Adrenal gland (tissue), 12 donors: Measurements from ENCODE around the gene KRTAP10-12. TPM values are rescaled to one million over a fixed set of nuclear protein-coding genes. Genes with fewer than 3 reads are reported as not detected.

Experiments used
- DNase-seq, 7 donors: peaks; one replicate each; pipeline ENCODE4 v3.0.0-alpha.2; 2019 to 2020
- H3K27ac ChIP-seq, 5 donors: fragments of 200-600 bp; sonication (generic) in 4 of 5; 1 replicate in 3 of 5; 2 replicates in 2 of 5; pipeline versions ENCODE4 v1.5.1 to v1.8.0; 2016 to 2020; ENCODE audit warnings: mild to moderate bottlenecking in 1 of 5
- H3K27me3 ChIP-seq: fragments of 200-600 bp; 2 replicates; pipeline ENCODE4 v1.8.0; 2021
- H3K36me3 ChIP-seq, 2 donors: fragments of 200-600 bp; replicated peaks in 1 of 2; 1 replicate in 1 of 2; 2 replicates in 1 of 2; pipeline versions ENCODE4 v1.5.1 to v1.8.0; 2018 to 2022
- H3K4me1 ChIP-seq, 2 donors: fragments of 200-600 bp; replicated peaks in 1 of 2; 1 replicate in 1 of 2; 2 replicates in 1 of 2; pipeline versions ENCODE4 v1.5.1 to v1.8.0; 2018 to 2021
- H3K4me3 ChIP-seq, 4 donors: fragments of 200-600 bp; sonication (generic) in 3 of 4; one replicate each; pipeline ENCODE4 v1.5.1; 2016 to 2018
- H3K9me3 ChIP-seq, 3 donors: fragments of 200-600 bp; sonication (generic) in 1 of 3; replicated peaks in 1 of 3; 1 replicate in 2 of 3; 2 replicates in 1 of 3; pipeline versions ENCODE4 v1.5.1 to v1.8.0; 2016 to 2021
- POLR2A ChIP-seq, 2 donors: fragments of 450-650 bp; IDR thresholded peaks; one replicate each; pipeline ENCODE4 v1.6.1; 2017; ENCODE audit warnings: antibody characterized with exemption in 2 of 2, mild to moderate bottlenecking in 2 of 2, moderate library complexity in 1 of 2
- WGBS, 4 donors: extraction: QIAGEN DNeasy Blood & Tissue Kit in 2 of 4; methylation state at CpG; one replicate each; pipeline versions ENCODE4 v1.1.5 to v1.1.7; 2013 to 2017; 5-methylcytosine and 5-hydroxymethylcytosine counted together
- intact Hi-C, 2 donors: fragments of 100-400 bp; cut with DNase I; formaldehyde crosslinking; loops; one replicate each; pipeline versions ENCODE4 v1.14.1 to v1.15.0; 2022 to 2023
- polyA plus RNA-seq, 3 donors: library from polyadenylated mRNA; stranded (reverse); fragments of 200-250 nt in 2 of 3; fragments of 350-450 nt in 1 of 3; fragmentation: Illumina TruSeq in 1 of 3; extraction: RNeasy Lipid Tissue Mini Kit (QIAGEN cat#74804) in 1 of 3; gene quantifications; one replicate each; pipeline ENCODE4 v1.2.3, GENCODE V29; 2013 to 2014
- total RNA-seq, 9 donors: library from RNA; depleted of rRNA in 4 of 9; stranded (reverse); fragments of >200 nt in 4 of 9; fragments of 120-200 nt in 1 of 9; fragmentation: NEBNext Ultra II Directional in 1 of 9; extraction: Animal tissue kit (Norgen Biotek cat#: 25700) in 1 of 9; gene quantifications; one replicate each; pipeline versions ENCODE4 v1.1.0 to v1.2.4, GENCODE V29; 2013 to 2023
- TF ChIP-seq, protein P1 (sequence below), 6 experiments: fragments of 450-650 bp in 4 of 6; fragments of 200-600 bp in 2 of 6; sonication (generic) in 1 of 6; IDR thresholded peaks; 1 replicate in 5 of 6; 2 replicates in 1 of 6; pipeline versions ENCODE4 v1.5.1 to v1.8.0; 2016 to 2021; ENCODE audit warnings: antibody characterized with exemption in 6 of 6, mild to moderate bottlenecking in 2 of 6, moderate library complexity in 1 of 6
- donor health status: healthy with polysubstance abuse.
- donor health status: Bipolar disorder and iron deficiency.
- donor health status: DM: yes; HTN: yes; CAD: no.
- donor health status: DM: no; HTN: no; CAD: no.
- donor health status: DM: no; HTN: no; CAD: no.
- donor health status: DM: yes; HTN: yes; CAD: no.

The KRTAP10-12 gene
- total and polyA plus RNA-seq, 12 donors, result not detected

DNA sequence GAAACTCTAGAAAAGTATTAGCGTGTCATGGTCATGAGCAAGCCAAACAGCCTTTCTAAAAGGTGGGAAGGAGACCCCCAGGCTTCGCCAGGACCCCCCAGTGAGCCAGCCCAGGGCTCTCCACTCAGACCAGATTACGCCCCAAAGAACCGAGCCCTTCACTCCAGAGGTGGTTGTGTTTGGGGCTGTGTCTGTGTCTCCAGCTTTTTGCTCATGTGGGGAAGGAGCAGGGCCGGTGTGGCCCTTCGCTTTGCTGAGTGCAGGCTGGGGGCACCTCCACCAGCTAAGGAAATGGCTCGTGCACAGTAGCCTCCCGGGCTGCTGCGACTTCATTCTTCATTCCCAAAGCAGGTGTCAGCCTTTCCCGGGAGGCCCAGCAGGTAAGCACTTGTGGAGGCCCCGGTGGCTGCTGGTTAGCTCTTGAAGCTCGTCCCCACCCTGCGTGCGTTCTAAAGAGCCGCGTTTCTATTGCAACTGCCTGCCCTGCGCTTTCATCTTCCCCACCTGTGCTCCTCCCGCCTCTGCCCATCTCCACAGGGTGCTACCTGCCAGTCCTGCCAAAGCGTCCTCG, 13.9 kb downstream of the KRTAP10-12 start:
- WGBS, 4 donors, result 18 to 37% (median 25%) methylated on average over 12 to 20 of the region's 20 CpGs
- Histone ChIP-seq H3K4me1 (no peaks in the 10 kb centered on the region), H3K27me3 (peaks cover 78% of the 10 kb centered on the region), H3K27ac (no peak overlapping the region), H3K4me3 (no peak overlapping the region), H3K9me3 (no peaks in the 10 kb centered on the region), H3K36me3 (no peaks in the 10 kb centered on the region)
- intact Hi-C loops, result no loop called here
- peak in 2 of 7 donors; percentile 5 to 7 for DNase-seq
- no peak for TF ChIP-seq POLR2A (IDR thresholded peaks at IDR 0.05)
- TF ChIP-seq, protein P1, sequence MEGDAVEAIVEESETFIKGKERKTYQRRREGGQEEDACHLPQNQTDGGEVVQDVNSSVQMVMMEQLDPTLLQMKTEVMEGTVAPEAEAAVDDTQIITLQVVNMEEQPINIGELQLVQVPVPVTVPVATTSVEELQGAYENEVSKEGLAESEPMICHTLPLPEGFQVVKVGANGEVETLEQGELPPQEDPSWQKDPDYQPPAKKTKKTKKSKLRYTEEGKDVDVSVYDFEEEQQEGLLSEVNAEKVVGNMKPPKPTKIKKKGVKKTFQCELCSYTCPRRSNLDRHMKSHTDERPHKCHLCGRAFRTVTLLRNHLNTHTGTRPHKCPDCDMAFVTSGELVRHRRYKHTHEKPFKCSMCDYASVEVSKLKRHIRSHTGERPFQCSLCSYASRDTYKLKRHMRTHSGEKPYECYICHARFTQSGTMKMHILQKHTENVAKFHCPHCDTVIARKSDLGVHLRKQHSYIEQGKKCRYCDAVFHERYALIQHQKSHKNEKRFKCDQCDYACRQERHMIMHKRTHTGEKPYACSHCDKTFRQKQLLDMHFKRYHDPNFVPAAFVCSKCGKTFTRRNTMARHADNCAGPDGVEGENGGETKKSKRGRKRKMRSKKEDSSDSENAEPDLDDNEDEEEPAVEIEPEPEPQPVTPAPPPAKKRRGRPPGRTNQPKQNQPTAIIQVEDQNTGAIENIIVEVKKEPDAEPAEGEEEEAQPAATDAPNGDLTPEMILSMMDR (IDR thresholded peaks at IDR 0.05), result no peak

DNA sequence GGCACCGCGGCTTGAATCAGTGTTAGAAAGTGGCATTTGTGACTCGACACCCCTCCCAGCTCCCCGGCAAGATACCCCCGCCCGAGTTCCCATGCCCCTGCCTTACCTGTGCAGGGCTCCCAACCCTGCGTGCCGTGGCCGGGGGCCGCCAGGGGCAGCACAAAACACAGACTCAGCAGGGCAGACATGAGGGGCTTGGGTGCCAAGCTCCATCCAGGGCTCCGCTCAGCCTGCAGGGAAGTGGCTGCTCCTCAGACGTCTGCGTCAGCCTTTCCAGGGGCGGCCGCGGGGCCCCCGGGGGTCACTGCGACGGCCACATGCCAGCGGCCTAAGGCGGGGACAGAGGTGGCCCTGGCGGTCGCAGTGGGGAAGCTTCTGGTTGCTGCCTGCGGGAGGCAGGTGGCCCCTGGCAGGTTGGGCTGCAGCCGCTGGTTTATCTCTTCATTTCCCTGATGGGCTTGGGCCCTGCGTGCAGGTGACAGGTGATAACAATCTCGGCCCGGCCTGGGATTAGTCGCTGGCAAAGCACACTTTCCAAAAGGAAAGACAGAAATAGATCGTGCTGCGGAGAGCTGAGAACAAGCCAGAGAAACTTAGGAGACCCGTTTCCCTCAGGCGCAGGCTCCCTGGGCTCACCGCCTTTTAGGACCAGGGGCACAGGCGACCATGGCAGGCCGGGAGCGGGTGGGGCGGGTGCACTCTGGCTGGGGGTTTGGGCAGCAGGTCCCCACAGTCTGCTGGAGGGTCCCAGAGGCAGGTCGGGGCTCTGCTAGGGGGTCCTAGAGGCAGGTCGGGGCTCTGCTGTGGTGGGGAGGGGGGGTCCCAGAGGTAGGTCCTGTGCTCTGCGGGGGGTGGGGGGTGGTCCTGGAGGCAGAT, 14.6 kb downstream of the KRTAP10-12 start, which contains the start of gene TSPEAR:
TSS of gene TSPEAR (minus strand) at position 246 of the 876 bp plus-strand sequence. CDS start at position 188, 58 bp downstream.
- intact Hi-C loops, result no loop called here
- peak in 2 of 7 donors; percentile 6 to 7 for DNase-seq

GRCh38 chr21:44712203-44713028, 15.4 kb downstream of the KRTAP10-12 start:
- Histone ChIP-seq H3K9me3 (no peaks in the 10 kb centered on the region), H3K4me3 (no peak overlapping the region), H3K36me3 (no peaks in the 10 kb centered on the region), H3K27ac (no peak overlapping the region), H3K27me3 (peaks cover 62% of the 10 kb centered on the region), H3K4me1 (no peaks in the 10 kb centered on the region)
- WGBS, 4 donors, result 22 to 45% (median 26%) methylated on average over 11 to 22 of the region's 22 CpGs
- peak in 2 of 7 donors; percentile 4 to 13 for DNase-seq
- TF ChIP-seq, protein P1 (IDR thresholded peaks at IDR 0.05), result no peak
- TF ChIP-seq POLR2A (IDR thresholded peaks at IDR 0.05), result no peak
- intact Hi-C loops, result no loop called here

More for the DNA sequence above, 14.6 kb downstream of the KRTAP10-12 start, which contains the start of gene TSPEAR:
- Histone ChIP-seq H3K4me3 (no peak within 1 kb of the TSS), H3K9me3 (no peaks in the 10 kb centered on the region), H3K27me3 (peaks cover 70% of the 10 kb centered on the region), H3K4me1 (no peaks in the 10 kb centered on the region), H3K36me3 (no peaks in the 10 kb centered on the region), H3K27ac (no peak within 1 kb of the TSS)
- WGBS, 4 donors, result 5 to 13% (median 7%) methylated on average over 22 to 41 of the region's 41 CpGs
- TF ChIP-seq POLR2A (IDR thresholded peaks at IDR 0.05), result no peak
- TF ChIP-seq, protein P1 (IDR thresholded peaks at IDR 0.05), result no peak

DNA sequence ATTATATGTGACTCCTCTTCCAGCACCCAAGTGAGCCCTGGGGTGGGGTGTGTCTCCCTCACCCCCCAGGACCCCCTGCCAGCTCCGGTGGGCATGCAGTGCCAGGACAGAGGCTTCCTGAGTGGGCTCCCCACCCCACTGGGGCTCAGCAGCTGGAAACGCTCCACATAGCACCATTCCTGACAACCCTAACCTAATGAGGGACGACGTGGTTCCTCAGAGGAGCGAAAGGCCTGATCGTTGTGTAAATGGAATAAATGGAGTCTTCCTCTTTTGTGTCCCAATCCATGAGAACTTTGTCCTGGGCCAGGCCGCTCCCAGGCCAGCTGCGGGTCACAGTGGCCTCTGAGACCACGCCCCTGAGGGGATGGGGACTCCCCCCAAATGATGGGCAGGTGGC, 16.2 kb downstream of the KRTAP10-12 start:
- Histone ChIP-seq H3K4me1 (no peaks in the 10 kb centered on the region), H3K36me3 (no peaks in the 10 kb centered on the region), H3K9me3 (no peaks in the 10 kb centered on the region), H3K27ac (no peak overlapping the region), H3K4me3 (no peak overlapping the region), H3K27me3 (peaks cover 57% of the 10 kb centered on the region)
- 61 to 67% (median 65%) methylated on average over 9 of the region's 9 CpGs for WGBS, 4 donors
- intact Hi-C loops, result no loop called here
- DNase-seq, result peak in 2 of 7 donors; percentile 2
- TF ChIP-seq, protein P1 (IDR thresholded peaks at IDR 0.05), result no peak
- no peak for TF ChIP-seq POLR2A (IDR thresholded peaks at IDR 0.05)
